GM19455 (cell line): ENCODE measurements around the gene MYL6.
"Not testable (repeated sequence)": the region's sequence is repeated elsewhere in the genome, so short reads cannot be mapped to it uniquely, and the experiment has no call there.

Source experiments
- ATAC-seq: cut with Tn5 transposase; IDR thresholded peaks from one replicate; pipeline ENCODE4 v1.9.1; 2021; ENCODE audit not compliant: unreplicated experiment

The MYL6 gene

GRCh38 chr12:56158029-56158925 lies at the start of gene MYL6:
Gene MYL6, plus strand, starts transcription at chr12:56158359. Its CDS starts 43 bp downstream, at chr12:56158402.
- ATAC-seq, result peak; percentile 80

- no peak for ATAC-seq
Measured at GRCh38 chr12:56110571-56110970, 47.6 kb upstream of the MYL6 start.

DNA sequence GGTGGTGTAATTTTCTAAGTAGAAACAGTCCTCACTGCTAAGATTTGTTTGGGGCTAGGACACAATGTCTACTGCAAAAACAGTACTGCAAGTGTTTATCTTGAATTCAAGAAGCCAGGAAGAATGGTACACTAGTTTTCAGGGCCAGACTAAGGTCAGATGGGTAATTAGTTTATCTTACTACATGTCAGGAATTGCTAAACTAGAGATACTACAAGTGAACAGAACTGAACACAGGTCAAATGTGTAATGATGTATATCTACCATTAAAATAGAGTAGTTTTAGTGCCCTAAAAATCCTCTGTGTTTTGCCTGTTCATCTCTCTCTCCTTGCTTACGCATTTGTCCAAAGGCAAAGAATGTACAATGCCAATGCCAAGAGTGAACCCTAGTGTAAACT lies 44.1 kb upstream of the MYL6 start:
- no peak for ATAC-seq

- ATAC-seq, result no peak
Measured at GRCh38 chr12:56115329-56115728, 42.8 kb upstream of the MYL6 start.

DNA sequence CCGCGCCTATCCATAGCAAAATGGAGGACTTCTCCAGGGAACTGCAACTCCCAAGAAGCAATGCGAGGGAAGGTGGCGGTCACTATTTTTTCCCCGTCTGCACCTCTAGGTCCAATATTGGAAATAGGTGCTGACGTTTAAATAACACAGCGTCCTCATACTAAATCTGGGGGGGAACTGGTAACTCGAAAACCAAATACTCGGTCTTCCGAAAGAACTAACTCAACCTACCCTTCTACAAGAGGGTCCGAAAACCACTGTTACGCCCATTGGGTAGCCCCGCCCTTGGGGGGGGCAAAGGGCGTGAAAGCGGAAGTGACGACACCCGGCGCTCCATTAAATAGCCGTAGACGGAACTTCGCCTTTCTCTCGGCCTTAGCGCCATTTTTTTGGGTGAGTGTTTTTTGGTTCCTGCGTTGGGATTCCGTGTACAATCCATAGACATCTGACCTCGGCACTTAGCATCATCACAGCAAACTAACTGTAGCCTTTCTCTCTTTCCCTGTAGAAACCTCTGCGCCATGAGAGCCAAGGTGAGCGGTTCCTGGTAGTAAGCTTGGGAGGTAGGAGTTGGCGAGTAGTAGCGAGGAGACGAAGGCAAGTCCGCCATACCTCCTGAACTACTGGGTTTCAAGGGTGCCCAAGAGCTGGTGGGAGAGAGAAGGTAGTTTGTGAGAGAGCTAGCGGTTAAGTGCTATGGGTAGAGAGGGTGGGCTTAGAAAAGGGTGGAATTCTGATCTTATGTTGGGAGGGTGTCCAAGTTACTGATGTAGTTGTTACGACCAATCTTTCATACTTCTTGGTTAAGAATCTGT lies 41.7 kb upstream of the MYL6 start, which contains the start of gene RPL41:
RPL41 (plus strand) TSS at position 367 of the 815 bp plus-strand sequence.
- ATAC-seq, result no peak

- ATAC-seq, result not testable (repeated sequence)
Measured at GRCh38 chr12:56117082-56117706, 41.0 kb upstream of the MYL6 start.

GRCh38 chr12:56117778-56118687 lies 40.1 kb upstream of the MYL6 start, which contains the start of gene ZC3H10:
Gene ZC3H10, plus strand, starts transcription at chr12:56118266. Its CDS starts 2,297 bp downstream, at chr12:56120563.
- ATAC-seq, result peak; percentile 83

- peak; percentile 8 for ATAC-seq
Measured at GRCh38 chr12:56118688-56119357, 39.3 kb upstream of the MYL6 start.

GRCh38 chr12:56119361-56119796 lies 38.8 kb upstream of the MYL6 start:
- no peak for ATAC-seq

DNA sequence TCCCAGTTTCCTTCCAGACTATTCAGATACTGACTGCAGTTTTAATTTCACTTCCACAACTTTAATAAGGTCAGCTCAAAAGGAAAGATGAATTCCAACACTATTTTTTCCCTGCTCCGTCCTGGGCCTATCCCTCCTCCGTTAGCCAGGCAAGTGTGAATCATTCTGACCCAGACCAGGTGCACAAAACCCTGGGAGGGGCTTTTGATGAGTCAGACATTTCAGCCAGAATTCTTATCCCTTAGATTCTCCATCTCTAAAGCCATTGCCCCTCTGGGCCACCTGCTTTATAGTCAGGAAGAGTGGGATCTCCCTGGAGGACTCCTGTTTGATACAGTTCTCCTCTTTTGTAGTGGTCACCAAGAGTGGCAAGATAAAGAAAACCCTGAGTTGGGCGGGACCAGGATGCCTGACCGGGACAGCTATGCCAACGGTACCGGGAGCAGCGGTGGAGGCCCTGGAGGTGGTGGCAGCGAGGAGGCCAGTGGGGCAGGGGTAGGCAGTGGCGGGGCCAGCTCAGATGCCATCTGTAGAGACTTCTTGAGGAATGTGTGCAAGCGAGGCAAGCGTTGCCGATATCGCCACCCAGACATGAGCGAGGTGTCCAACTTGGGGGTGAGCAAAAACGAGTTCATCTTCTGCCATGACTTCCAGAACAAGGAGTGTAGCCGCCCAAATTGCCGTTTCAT lies 37.9 kb upstream of the MYL6 start:
- ATAC-seq, result no peak

- ATAC-seq, result no peak
Measured at GRCh38 chr12:56121204-56121870, 36.8 kb upstream of the MYL6 start.

DNA sequence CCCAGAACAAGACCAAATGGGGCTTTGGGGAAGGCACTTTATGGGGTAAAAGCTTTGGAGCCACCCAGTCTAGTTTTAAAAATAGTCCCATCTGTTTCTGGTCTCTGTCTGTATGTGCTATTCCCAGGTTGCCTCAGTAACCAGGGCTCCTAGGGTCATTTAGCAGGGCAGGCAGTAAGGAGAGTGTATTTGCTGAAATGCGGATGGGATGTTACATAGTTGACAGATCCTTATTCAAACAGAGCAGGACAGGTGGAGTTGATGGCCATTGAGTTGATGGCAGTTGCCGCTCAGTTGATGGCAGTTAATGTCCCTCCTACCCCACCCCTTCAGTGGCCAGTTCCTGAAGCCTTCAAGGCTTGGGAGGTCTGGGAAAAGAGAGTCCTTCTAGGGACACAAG lies 35.5 kb upstream of the MYL6 start:
- no peak for ATAC-seq

DNA sequence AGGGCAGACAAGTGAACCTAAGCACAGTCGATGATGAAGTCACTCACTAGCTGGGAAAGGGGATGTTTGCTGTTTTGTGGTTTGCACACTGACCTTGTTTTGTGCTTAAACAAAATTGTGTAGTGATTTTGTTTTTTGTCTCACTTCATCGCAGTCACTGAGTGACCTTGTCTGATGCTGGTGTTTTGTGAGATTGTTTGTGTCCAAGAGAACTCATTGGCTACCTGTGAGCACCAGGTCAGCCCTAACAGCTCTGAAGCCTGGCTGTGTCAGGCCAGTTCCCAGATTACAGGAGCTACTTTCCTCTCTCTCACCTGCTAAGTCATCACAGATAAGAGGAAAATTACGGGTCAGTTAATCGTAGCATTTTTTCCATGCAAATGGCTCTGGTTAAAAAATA lies 34.0 kb upstream of the MYL6 start:
- ATAC-seq, result no peak

GRCh38 chr12:56126732-56127239 lies 31.4 kb upstream of the MYL6 start:
- no peak for ATAC-seq

- no peak for ATAC-seq
Measured at GRCh38 chr12:56127485-56127887, 30.7 kb upstream of the MYL6 start.

DNA sequence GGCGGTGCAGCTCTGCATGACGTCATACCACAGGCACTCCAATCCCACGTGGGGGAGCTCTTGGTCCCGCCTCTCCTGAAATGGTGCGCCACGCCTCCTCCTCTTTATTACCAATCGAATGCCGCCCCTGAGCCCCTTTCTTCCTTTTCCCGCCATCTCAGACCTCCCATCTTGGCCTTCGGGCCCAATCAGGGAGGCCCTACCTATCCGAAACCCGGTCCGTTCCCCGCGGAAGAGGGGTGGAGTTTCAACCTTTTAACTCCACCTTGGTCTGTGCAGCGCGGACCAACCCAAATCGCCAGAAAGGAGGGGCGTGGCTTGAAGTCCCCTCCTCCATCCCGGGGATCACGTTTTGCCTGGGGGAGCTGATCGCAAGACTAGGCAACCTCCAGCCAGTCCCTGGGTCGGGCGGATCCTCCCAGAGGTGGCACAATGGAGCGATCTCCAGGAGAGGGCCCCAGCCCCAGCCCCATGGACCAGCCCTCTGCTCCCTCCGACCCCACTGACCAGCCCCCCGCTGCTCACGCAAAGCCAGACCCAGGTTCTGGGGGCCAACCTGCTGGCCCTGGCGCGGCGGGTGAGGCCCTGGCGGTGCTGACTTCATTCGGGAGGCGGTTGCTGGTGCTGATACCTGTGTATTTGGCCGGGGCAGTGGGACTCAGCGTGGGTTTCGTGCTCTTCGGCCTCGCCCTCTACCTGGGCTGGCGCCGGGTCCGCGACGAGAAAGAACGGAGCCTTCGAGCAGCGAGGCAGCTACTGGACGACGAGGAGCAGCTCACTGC lies 30.1 kb upstream of the MYL6 start, which contains the start of gene ESYT1:
ESYT1 (plus strand) TSS at position 380 of the 782 bp plus-strand sequence; CDS start at position 433, 53 bp downstream.
- ATAC-seq, result peak; percentile 84

- no peak for ATAC-seq
Measured at GRCh38 chr12:56128670-56129205, 29.4 kb upstream of the MYL6 start.
